PC-9 (cell line): ENCODE results near the gene LRRC61. TPM values are rescaled to one million over a fixed set of nuclear protein-coding genes. Genes with fewer than 3 reads are reported as not detected.

Experiments
- BruUV-seq: library from RNA; stranded (reverse); fragments of 400-500 nt; replicated peaks from 2 replicates; lab custom pipeline; 2021; lab: Mats Ljungman, UMichigan
- CTCF ChIA-PET: fragments of 300-600 bp; sonication (Branson Sonifier 250); formaldehyde crosslinking; loops from one replicate; lab custom pipeline; 2022; ENCODE audit warnings: antibody characterized with exemption; lab: Charles Lee
- POLR2A ChIA-PET: fragments of 300-600 bp; sonication (Branson Sonifier 250); formaldehyde crosslinking; loops from one replicate; lab custom pipeline; 2022; ENCODE audit warnings: antibody characterized with exemption; ENCODE audit not compliant: unreplicated experiment; lab: Charles Lee
- DNase-seq, 2 experiments: peaks; one replicate each; pipeline versions ENCODE4 v3.0.0 to v3.0.0-alpha.2; 2015 to 2022; ENCODE audit warnings: mixed read lengths in 1 of 2
- H2AFZ ChIP-seq: fragments of 200-600 bp; sonication (generic); 2 replicates; pipeline ENCODE4 v1.8.1; 2017; ENCODE audit warnings: antibody characterized with exemption
- H3F3A ChIP-seq: fragments of 200-600 bp; sonication (generic); 2 replicates; pipeline ENCODE4 v1.8.1; 2017; ENCODE audit warnings: antibody characterized with exemption, mild to moderate bottlenecking, low read depth; ENCODE audit not compliant: insufficient read depth
- H3K27ac ChIP-seq: fragments of 200-600 bp; sonication (generic); 2 replicates; pipeline ENCODE4 v1.6.1; 2016; ENCODE audit warnings: mixed run types
- H3K27me3 ChIP-seq: fragments of 200-600 bp; sonication (generic); 2 replicates; pipeline ENCODE4 v1.6.1; 2016; ENCODE audit warnings: low read depth, mixed run types; ENCODE audit not compliant: insufficient read depth
- H3K36me3 ChIP-seq: fragments of 200-600 bp; sonication (generic); 2 replicates; pipeline ENCODE4 v1.6.1; 2016; ENCODE audit warnings: low read depth, mixed run types
- H3K4me1 ChIP-seq: fragments of 200-600 bp; sonication (generic); replicated peaks from 2 replicates; pipeline ENCODE4 v1.6.1; 2016; ENCODE audit warnings: mixed run types; ENCODE audit not compliant: insufficient read depth
- H3K4me2 ChIP-seq: fragments of 200-600 bp; sonication (generic); 2 replicates; pipeline ENCODE4 v1.6.1; 2017; ENCODE audit warnings: mixed run types
- H3K4me3 ChIP-seq: fragments of 200-600 bp; sonication (generic); 2 replicates; pipeline ENCODE4 v1.6.1; 2016; ENCODE audit warnings: mixed run types
- H3K79me2 ChIP-seq: fragments of 200-600 bp; sonication (generic); 2 replicates; pipeline ENCODE4 v1.6.1; 2017; ENCODE audit warnings: low read depth, mixed run types
- H3K9me2 ChIP-seq: fragments of 200-600 bp; sonication (generic); 2 replicates; pipeline ENCODE4 v1.8.1; 2017; ENCODE audit warnings: mild to moderate bottlenecking; ENCODE audit not compliant: insufficient read depth
- H3K9me3 ChIP-seq: fragments of 200-600 bp; sonication (generic); 2 replicates; pipeline ENCODE4 v1.8.1; 2016; ENCODE audit warnings: low read depth; ENCODE audit not compliant: insufficient read depth
- H4K20me1 ChIP-seq: fragments of 200-600 bp; sonication (generic); 2 replicates; pipeline ENCODE4 v1.8.1; 2017; ENCODE audit not compliant: insufficient read depth
- EZH2 ChIP-seq: fragments of 200-600 bp; sonication (generic); IDR thresholded peaks from 2 replicates; pipeline ENCODE4 v1.8.0; 2017; ENCODE audit warnings: antibody characterized with exemption, low read depth
- intact Hi-C: fragments of 100-400 bp; cut with micrococcal nuclease; formaldehyde crosslinking; loops from one replicate; pipeline ENCODE4 v1.10.0; 2022; ENCODE audit not compliant: unreplicated experiment
- total RNA-seq: library from RNA; stranded (reverse); gene quantifications from 2 replicates; pipeline ENCODE4 v1.2.3, GENCODE V29; 2021
- TF ChIP-seq, protein P1 (sequence below): fragments of 200-600 bp; sonication (generic); conservative IDR thresholded peaks from 2 replicates; pipeline ENCODE4 v1.6.1; 2017; ENCODE audit warnings: mixed run types, antibody characterized with exemption, mild to moderate bottlenecking, moderate library complexity

LRRC61 gene
- total RNA-seq, 1 experiment from 2014 or later: 34.8 TPM

DNA sequence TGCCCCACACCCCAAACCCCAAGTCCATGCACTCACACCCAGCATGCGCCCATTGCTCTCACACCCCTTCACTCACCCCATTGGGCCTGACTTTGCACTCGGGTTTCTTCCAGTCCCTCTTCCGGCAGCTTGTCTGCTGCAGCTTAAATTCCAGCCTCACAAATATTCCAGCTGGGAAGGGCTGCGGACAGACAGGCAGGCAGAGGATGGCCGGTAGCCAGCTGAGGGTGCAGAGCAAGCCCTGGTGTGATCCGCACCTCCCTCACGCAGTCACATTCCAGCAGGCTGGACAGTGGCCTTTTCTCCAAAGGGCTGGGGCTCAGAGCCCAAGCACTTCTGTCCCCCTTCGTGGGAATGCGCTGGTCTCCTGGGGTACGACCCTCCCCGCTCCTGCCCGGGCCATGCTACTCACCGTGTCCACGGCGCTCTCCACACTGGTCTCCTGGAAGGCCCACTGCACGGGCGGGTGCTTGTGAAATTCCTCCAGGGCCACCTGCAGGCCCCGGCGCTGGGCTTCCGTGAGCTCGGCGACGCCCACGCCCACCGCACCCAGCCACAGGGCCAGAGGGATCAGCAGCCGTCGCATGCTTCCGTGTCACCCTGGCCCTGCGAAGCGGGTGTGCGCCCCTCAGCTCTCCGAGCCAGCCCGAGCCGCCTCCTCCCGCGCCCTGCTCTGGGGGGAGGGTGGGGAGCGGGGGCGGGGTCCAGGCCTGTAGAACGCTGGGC, 17.0 kb downstream of the LRRC61 start:
- Histone ChIP-seq H3K36me3 (no peaks in the 10 kb centered on the region), H3K9me2 (no peaks in the 10 kb centered on the region), H3K27ac (no peak overlapping the region), H3K79me2 (no peaks in the 10 kb centered on the region), H3K9me3 (peaks cover 4% of the 10 kb centered on the region; the same call in 1 of the 2 replicates), H3K4me2 (no peak overlapping the region), H3K27me3 (no peaks in the 10 kb centered on the region), H3F3A (0 out of 2 replicates have a peak, but pooled peaks cover 8% of the 10 kb centered on the region), H3K4me1 (no peaks in the 10 kb centered on the region), H2AFZ (no peak overlapping the region), H4K20me1 (no peaks in the 10 kb centered on the region; the same call in none of the 2 replicates), H3K4me3 (no peak overlapping the region)
- TF ChIP-seq EZH2: no peak
- TF ChIP-seq, protein P1, sequence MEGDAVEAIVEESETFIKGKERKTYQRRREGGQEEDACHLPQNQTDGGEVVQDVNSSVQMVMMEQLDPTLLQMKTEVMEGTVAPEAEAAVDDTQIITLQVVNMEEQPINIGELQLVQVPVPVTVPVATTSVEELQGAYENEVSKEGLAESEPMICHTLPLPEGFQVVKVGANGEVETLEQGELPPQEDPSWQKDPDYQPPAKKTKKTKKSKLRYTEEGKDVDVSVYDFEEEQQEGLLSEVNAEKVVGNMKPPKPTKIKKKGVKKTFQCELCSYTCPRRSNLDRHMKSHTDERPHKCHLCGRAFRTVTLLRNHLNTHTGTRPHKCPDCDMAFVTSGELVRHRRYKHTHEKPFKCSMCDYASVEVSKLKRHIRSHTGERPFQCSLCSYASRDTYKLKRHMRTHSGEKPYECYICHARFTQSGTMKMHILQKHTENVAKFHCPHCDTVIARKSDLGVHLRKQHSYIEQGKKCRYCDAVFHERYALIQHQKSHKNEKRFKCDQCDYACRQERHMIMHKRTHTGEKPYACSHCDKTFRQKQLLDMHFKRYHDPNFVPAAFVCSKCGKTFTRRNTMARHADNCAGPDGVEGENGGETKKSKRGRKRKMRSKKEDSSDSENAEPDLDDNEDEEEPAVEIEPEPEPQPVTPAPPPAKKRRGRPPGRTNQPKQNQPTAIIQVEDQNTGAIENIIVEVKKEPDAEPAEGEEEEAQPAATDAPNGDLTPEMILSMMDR: no peak
- POLR2A ChIA-PET: no interaction called here
- CTCF ChIA-PET: no interaction called here
- BruUV-seq: no TSS peak
- peak in 1 of 2 experiments; percentile 15 for DNase-seq
- intact Hi-C loops: no loop called here

DNA sequence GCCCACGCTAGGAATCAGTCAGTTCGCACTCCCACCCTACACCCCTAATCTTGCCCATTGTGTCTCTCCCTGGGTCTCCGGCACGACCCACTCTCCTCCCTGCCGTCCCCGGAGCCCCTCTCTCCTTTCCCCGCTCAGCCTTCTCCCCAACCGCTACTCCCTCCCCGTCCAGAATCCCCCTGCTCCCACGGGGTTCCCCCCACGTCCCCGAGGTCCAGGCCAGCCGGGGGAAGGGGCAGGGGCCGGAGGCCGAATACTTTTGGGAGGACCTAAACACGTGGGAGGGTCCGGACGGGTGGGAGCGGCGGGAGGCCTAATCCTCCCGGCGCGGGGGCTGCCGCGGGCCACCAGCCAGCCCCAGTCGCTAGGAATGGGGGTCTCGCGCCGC, 17.7 kb downstream of the LRRC61 start:
- no peak overlapping the region for H3K4me2 ChIP-seq
- no peaks in the 10 kb centered on the region for H3K9me2 ChIP-seq
- no TSS peak for BruUV-seq
- CTCF ChIA-PET: no interaction called here
- no peaks in the 10 kb centered on the region for H3K36me3 ChIP-seq
- no peak overlapping the region for H2AFZ ChIP-seq
- H3K27ac ChIP-seq: no peak overlapping the region
- no peaks in the 10 kb centered on the region for H3K79me2 ChIP-seq
- H4K20me1 ChIP-seq: no peaks in the 10 kb centered on the region; the same call in none of the 2 replicates
- TF ChIP-seq, protein P1: no peak
- TF ChIP-seq EZH2: no peak
- no peaks in the 10 kb centered on the region for H3K27me3 ChIP-seq
- POLR2A ChIA-PET: no interaction called here
- H3K4me3 ChIP-seq: no peak overlapping the region
- DNase-seq: no peak
- intact Hi-C loops: no loop called here
- H3K9me3 ChIP-seq: peaks cover 4% of the 10 kb centered on the region; the same call in 1 of the 2 replicates
- no peaks in the 10 kb centered on the region for H3K4me1 ChIP-seq
- 0 out of 2 replicates have a peak, but pooled peaks cover 8% of the 10 kb centered on the region for H3F3A ChIP-seq

DNA sequence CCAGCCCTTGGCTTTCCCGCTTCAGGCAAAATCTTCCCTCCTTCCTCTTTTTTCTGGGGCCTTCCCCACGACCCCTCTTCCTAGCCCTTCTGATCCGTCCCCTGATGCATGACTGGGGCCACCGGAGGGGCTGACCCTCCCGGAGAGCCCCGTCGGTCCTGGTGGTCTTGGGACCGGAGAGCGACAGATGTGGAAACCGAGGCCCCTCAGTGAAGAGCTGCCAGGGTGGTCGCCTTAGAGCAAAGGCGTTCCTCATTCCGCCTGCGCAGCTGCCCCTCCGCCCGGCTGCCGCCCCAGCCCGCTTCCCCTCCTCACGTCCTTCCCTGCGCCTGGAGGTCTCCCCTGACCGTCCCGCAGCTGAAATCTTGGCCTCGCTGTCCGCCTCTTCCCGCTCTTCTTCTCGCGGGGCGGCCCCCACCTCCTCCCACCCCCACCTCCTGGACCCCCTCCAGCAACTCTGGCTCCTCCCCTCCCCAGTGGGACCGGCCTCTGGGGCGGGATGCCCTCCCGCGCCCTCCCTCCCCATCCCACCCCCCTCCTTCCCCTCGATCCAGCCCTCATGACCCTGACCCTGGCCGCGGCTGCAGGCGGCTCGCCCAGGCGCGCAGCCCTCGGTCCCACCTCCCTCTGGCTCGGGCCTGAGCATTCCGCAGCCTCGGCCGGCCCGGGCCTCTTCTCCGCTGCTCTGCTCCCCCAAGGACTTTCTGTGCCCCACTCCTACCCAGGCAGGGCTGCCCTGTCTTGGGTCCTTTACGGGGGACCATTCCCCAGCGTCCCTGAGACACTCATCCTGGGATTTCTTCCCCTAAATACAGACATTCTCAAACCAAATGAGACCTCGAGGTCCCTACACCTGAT, 18.3 kb downstream of the LRRC61 start, which contains the start of gene RARRES2:
Gene RARRES2 (minus strand): TSS at position 367 of the 858 bp plus-strand sequence. CDS start 1,020 bp downstream, outside the sequence.
- no peak within 1 kb of the TSS for H3K27ac ChIP-seq
- H3K4me2 ChIP-seq: no peak within 1 kb of the TSS
- ChIA-PET CTCF (no interaction called here), POLR2A (no interaction called here)
- H3K4me3 ChIP-seq: no peak within 1 kb of the TSS
- H3K79me2 ChIP-seq: no peaks in the 10 kb centered on the region
- no peak within 1 kb of the TSS for H2AFZ ChIP-seq
- no TSS peak for BruUV-seq
- TF ChIP-seq, protein P1: no peak
- no peak for TF ChIP-seq EZH2
- H3F3A ChIP-seq: 0 out of 2 replicates have a peak, but pooled peaks cover 8% of the 10 kb centered on the region
- no peaks in the 10 kb centered on the region for H3K9me2 ChIP-seq
- DNase-seq: no peak
- no peaks in the 10 kb centered on the region for H3K4me1 ChIP-seq
- H3K9me3 ChIP-seq: peaks cover 4% of the 10 kb centered on the region; the same call in 1 of the 2 replicates
- H3K27me3 ChIP-seq: no peaks in the 10 kb centered on the region
- H4K20me1 ChIP-seq: no peaks in the 10 kb centered on the region; the same call in 1 of the 2 replicates
- H3K36me3 ChIP-seq: no peaks in the 10 kb centered on the region
- intact Hi-C loops: no loop called here
